PC-9 (cell line): Measurements from ENCODE around the gene CLDN5. TPM values are rescaled to one million over a fixed set of nuclear protein-coding genes. Genes with fewer than 3 reads are reported as not detected.

Experiments
- BruUV-seq: library from RNA; stranded (reverse); fragments of 400-500 nt; replicated peaks from 2 replicates; lab custom pipeline; 2021; lab: Mats Ljungman, UMichigan
- CTCF ChIA-PET: fragments of 300-600 bp; sonication (Branson Sonifier 250); formaldehyde crosslinking; loops from one replicate; lab custom pipeline; 2022; ENCODE audit warnings: antibody characterized with exemption; lab: Charles Lee
- POLR2A ChIA-PET: fragments of 300-600 bp; sonication (Branson Sonifier 250); formaldehyde crosslinking; loops from one replicate; lab custom pipeline; 2022; ENCODE audit warnings: antibody characterized with exemption; ENCODE audit not compliant: unreplicated experiment; lab: Charles Lee
- DNase-seq, 2 experiments: peaks; one replicate each; pipeline versions ENCODE4 v3.0.0 to v3.0.0-alpha.2; 2015 to 2022; ENCODE audit warnings: mixed read lengths in 1 of 2
- H2AFZ ChIP-seq: fragments of 200-600 bp; sonication (generic); 2 replicates; pipeline ENCODE4 v1.8.1; 2017; ENCODE audit warnings: antibody characterized with exemption
- H3F3A ChIP-seq: fragments of 200-600 bp; sonication (generic); 2 replicates; pipeline ENCODE4 v1.8.1; 2017; ENCODE audit warnings: antibody characterized with exemption, mild to moderate bottlenecking, low read depth; ENCODE audit not compliant: insufficient read depth
- H3K27ac ChIP-seq: fragments of 200-600 bp; sonication (generic); 2 replicates; pipeline ENCODE4 v1.6.1; 2016; ENCODE audit warnings: mixed run types
- H3K27me3 ChIP-seq: fragments of 200-600 bp; sonication (generic); 2 replicates; pipeline ENCODE4 v1.6.1; 2016; ENCODE audit warnings: low read depth, mixed run types; ENCODE audit not compliant: insufficient read depth
- H3K36me3 ChIP-seq: fragments of 200-600 bp; sonication (generic); 2 replicates; pipeline ENCODE4 v1.6.1; 2016; ENCODE audit warnings: low read depth, mixed run types
- H3K4me1 ChIP-seq: fragments of 200-600 bp; sonication (generic); replicated peaks from 2 replicates; pipeline ENCODE4 v1.6.1; 2016; ENCODE audit warnings: mixed run types; ENCODE audit not compliant: insufficient read depth
- H3K4me2 ChIP-seq: fragments of 200-600 bp; sonication (generic); 2 replicates; pipeline ENCODE4 v1.6.1; 2017; ENCODE audit warnings: mixed run types
- H3K4me3 ChIP-seq: fragments of 200-600 bp; sonication (generic); 2 replicates; pipeline ENCODE4 v1.6.1; 2016; ENCODE audit warnings: mixed run types
- H3K79me2 ChIP-seq: fragments of 200-600 bp; sonication (generic); 2 replicates; pipeline ENCODE4 v1.6.1; 2017; ENCODE audit warnings: low read depth, mixed run types
- H3K9me2 ChIP-seq: fragments of 200-600 bp; sonication (generic); 2 replicates; pipeline ENCODE4 v1.8.1; 2017; ENCODE audit warnings: mild to moderate bottlenecking; ENCODE audit not compliant: insufficient read depth
- H3K9me3 ChIP-seq: fragments of 200-600 bp; sonication (generic); 2 replicates; pipeline ENCODE4 v1.8.1; 2016; ENCODE audit warnings: low read depth; ENCODE audit not compliant: insufficient read depth
- H4K20me1 ChIP-seq: fragments of 200-600 bp; sonication (generic); 2 replicates; pipeline ENCODE4 v1.8.1; 2017; ENCODE audit not compliant: insufficient read depth
- EZH2 ChIP-seq: fragments of 200-600 bp; sonication (generic); IDR thresholded peaks from 2 replicates; pipeline ENCODE4 v1.8.0; 2017; ENCODE audit warnings: antibody characterized with exemption, low read depth
- intact Hi-C: fragments of 100-400 bp; cut with micrococcal nuclease; formaldehyde crosslinking; loops from one replicate; pipeline ENCODE4 v1.10.0; 2022; ENCODE audit not compliant: unreplicated experiment
- total RNA-seq: library from RNA; stranded (reverse); gene quantifications from 2 replicates; pipeline ENCODE4 v1.2.3, GENCODE V29; 2021
- TF ChIP-seq, protein P1 (sequence below): fragments of 200-600 bp; sonication (generic); conservative IDR thresholded peaks from 2 replicates; pipeline ENCODE4 v1.6.1; 2017; ENCODE audit warnings: mixed run types, antibody characterized with exemption, mild to moderate bottlenecking, moderate library complexity

The CLDN5 gene
- total RNA-seq, 1 experiment from 2014 or later, result not detected

- no peak for DNase-seq
- Histone ChIP-seq H3K27ac (no peak overlapping the region), H3K36me3 (no peaks in the 10 kb centered on the region), H2AFZ (no peak overlapping the region), H3K9me3 (no peaks in the 10 kb centered on the region), H3K27me3 (no peaks in the 10 kb centered on the region), H3K79me2 (no peaks in the 10 kb centered on the region), H3K4me1 (no peaks in the 10 kb centered on the region), H3K4me3 (no peak overlapping the region), H3F3A (no peaks in the 10 kb centered on the region), H3K4me2 (no peak overlapping the region), H4K20me1 (no peaks in the 10 kb centered on the region), H3K9me2 (no peaks in the 10 kb centered on the region)
- CTCF ChIA-PET, result no interaction called here
- no TSS peak for BruUV-seq
- POLR2A ChIA-PET, result no interaction called here
- TF ChIP-seq EZH2, result no peak
- TF ChIP-seq, protein P1, sequence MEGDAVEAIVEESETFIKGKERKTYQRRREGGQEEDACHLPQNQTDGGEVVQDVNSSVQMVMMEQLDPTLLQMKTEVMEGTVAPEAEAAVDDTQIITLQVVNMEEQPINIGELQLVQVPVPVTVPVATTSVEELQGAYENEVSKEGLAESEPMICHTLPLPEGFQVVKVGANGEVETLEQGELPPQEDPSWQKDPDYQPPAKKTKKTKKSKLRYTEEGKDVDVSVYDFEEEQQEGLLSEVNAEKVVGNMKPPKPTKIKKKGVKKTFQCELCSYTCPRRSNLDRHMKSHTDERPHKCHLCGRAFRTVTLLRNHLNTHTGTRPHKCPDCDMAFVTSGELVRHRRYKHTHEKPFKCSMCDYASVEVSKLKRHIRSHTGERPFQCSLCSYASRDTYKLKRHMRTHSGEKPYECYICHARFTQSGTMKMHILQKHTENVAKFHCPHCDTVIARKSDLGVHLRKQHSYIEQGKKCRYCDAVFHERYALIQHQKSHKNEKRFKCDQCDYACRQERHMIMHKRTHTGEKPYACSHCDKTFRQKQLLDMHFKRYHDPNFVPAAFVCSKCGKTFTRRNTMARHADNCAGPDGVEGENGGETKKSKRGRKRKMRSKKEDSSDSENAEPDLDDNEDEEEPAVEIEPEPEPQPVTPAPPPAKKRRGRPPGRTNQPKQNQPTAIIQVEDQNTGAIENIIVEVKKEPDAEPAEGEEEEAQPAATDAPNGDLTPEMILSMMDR, result no peak
- intact Hi-C loops, result no loop called here
Observed at GRCh38 chr22:19526076-19526701, 2.0 kb upstream of the CLDN5 start.

- Histone ChIP-seq H2AFZ (no peak overlapping the region), H4K20me1 (no peaks in the 10 kb centered on the region), H3K4me2 (no peak overlapping the region), H3K27ac (no peak overlapping the region), H3F3A (no peaks in the 10 kb centered on the region), H3K9me3 (no peaks in the 10 kb centered on the region), H3K4me1 (no peaks in the 10 kb centered on the region), H3K36me3 (no peaks in the 10 kb centered on the region), H3K27me3 (no peaks in the 10 kb centered on the region), H3K79me2 (no peaks in the 10 kb centered on the region), H3K9me2 (no peaks in the 10 kb centered on the region), H3K4me3 (no peak overlapping the region)
- BruUV-seq, result no TSS peak
- intact Hi-C loops, result no loop called here
- CTCF ChIA-PET, result no interaction called here
- POLR2A ChIA-PET, result no interaction called here
- TF ChIP-seq EZH2, result no peak
- TF ChIP-seq, protein P1, result no peak
- DNase-seq, result no peak
Observed at GRCh38 chr22:19525666-19526065, 1.5 kb upstream of the CLDN5 start.

DNA sequence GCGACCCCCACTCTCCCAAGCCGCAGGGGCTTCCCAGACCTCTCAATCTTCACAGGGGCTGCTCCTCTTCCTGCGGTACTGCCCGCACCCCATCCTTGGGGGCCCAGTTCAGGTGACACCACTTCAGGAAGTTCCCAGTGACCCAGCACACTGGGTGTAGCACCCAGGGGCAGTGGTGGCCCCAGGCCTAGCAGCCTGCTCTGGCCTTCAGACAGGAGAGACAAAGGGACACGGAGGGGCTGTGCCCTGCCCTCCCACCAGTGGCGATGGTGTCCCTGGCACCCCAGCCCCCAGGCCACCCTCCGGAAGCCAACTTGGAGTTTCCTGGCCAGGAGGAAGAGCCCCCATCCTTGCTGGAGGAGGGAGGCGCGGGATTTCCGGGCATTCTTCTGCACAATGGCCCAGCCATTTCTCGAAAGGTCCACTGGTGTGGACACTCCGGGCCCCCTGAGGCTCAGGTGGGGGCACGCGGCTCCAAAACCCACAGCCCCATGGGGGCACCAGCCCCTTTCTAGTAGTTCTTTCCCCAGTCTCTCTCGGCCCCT is 978 bp upstream of the CLDN5 start:
- intact Hi-C loops, result no loop called here
- TF ChIP-seq, protein P1, result no peak
- TF ChIP-seq EZH2, result no peak
- ChIA-PET POLR2A (no interaction called here), CTCF (no interaction called here)
- Histone ChIP-seq H2AFZ (no peak overlapping the region), H3K9me3 (no peaks in the 10 kb centered on the region), H3K36me3 (no peaks in the 10 kb centered on the region), H3K4me1 (no peaks in the 10 kb centered on the region), H3K79me2 (no peaks in the 10 kb centered on the region), H4K20me1 (no peaks in the 10 kb centered on the region), H3K27me3 (no peaks in the 10 kb centered on the region), H3K4me3 (no peak overlapping the region), H3K9me2 (no peaks in the 10 kb centered on the region), H3K4me2 (no peak overlapping the region), H3K27ac (no peak overlapping the region), H3F3A (no peaks in the 10 kb centered on the region)
- DNase-seq, result no peak
- BruUV-seq, result no TSS peak
